ENCODE results near the gene ZCCHC4.

Gene ZCCHC4

GRCh38 chr4:25347473-25347872, 34.9 kb downstream of the ZCCHC4 start:
- no peak for TF ChIP-seq TCF12 (IDR thresholded peaks at IDR 0.05; ENCODE audit: low read depth)
- no peak for TF ChIP-seq NFIC (IDR thresholded peaks at IDR 0.05)
- TF ChIP-seq REST (IDR thresholded peaks at IDR 0.05; ENCODE audit: low read depth): peak; percentile 46; the same call in 1 of the 2 replicates
- TF ChIP-seq CEBPB (IDR thresholded peaks at IDR 0.05): no peak

DNA sequence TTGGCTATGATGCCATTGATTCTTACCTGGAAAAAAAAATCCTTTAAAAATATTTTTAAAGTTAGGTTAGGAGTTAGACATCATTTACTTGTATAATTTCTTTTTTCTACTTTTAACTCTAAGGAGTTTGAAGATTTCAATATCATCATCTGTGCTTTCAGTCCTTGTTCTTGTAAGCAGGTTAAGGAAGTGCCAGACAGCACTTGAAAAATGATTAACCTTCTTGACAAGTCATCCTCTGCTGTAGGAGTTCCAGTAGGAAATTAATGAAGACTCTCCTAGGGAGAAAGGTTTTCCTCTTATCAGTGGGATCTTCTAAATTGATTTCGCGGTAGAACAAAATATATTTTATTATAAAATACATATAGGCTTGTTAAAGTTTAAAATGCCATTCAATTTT, 35.4 kb downstream of the ZCCHC4 start:
- TF ChIP-seq CEBPB (IDR thresholded peaks at IDR 0.05): no peak
- no peak for TF ChIP-seq FOXM1 (IDR thresholded peaks at IDR 0.05; ENCODE audit: borderline replicate concordance, low read depth)
- TF ChIP-seq, protein P1, sequence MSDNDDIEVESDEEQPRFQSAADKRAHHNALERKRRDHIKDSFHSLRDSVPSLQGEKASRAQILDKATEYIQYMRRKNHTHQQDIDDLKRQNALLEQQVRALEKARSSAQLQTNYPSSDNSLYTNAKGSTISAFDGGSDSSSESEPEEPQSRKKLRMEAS (IDR thresholded peaks at IDR 0.05): no peak
- no peak for TF ChIP-seq NFIC (IDR thresholded peaks at IDR 0.05)
- TF ChIP-seq EP300 (IDR thresholded peaks at IDR 0.05; ENCODE audit: borderline replicate concordance): no peak
- TF ChIP-seq TCF12 (IDR thresholded peaks at IDR 0.05; ENCODE audit: low read depth): no peak
- no peak for TF ChIP-seq TAF1 (IDR thresholded peaks at IDR 0.05; ENCODE audit: low read depth)

DNA sequence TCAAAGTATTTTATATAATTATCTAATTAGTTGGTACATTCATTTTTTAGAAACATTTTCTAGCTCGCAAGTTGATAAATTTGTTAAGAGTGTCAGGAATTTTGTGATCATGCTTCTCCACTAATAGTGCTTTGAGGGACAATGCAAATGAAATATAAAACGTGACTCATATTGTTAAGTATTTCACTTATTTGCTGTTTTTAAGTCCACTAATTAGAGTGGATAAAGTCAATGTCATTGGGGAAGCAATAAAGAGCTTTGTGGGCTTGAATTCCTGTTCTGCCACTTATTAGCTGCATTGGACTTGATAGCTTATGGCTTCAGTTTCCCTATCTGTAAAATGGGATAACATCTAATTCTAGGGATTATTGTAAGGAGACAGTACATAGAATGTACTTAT, 38.0 kb downstream of the ZCCHC4 start:
- no peak for TF ChIP-seq EGR1 (IDR thresholded peaks at IDR 0.05)
- TF ChIP-seq TAF1 (IDR thresholded peaks at IDR 0.05; ENCODE audit: low read depth): no peak
- TF ChIP-seq REST (IDR thresholded peaks at IDR 0.05; ENCODE audit: low read depth): no peak
- TF ChIP-seq ZBTB7A (IDR thresholded peaks at IDR 0.05; ENCODE audit: low read depth): no peak
- TF ChIP-seq EP300 (IDR thresholded peaks at IDR 0.05; ENCODE audit: borderline replicate concordance): no peak
- TF ChIP-seq, protein P2, sequence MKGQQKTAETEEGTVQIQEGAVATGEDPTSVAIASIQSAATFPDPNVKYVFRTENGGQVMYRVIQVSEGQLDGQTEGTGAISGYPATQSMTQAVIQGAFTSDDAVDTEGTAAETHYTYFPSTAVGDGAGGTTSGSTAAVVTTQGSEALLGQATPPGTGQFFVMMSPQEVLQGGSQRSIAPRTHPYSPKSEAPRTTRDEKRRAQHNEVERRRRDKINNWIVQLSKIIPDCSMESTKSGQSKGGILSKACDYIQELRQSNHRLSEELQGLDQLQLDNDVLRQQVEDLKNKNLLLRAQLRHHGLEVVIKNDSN (IDR thresholded peaks at IDR 0.05): no peak
- TF ChIP-seq, protein P1 (IDR thresholded peaks at IDR 0.05): no peak
- TF ChIP-seq NFIC (IDR thresholded peaks at IDR 0.05): no peak
- TF ChIP-seq TCF12 (IDR thresholded peaks at IDR 0.05; ENCODE audit: low read depth): no peak
- TF ChIP-seq CEBPB (IDR thresholded peaks at IDR 0.05): no peak
- TF ChIP-seq YY1 (IDR thresholded peaks at IDR 0.05; ENCODE audit: low read depth): no peak
- TF ChIP-seq CREB1 (IDR thresholded peaks at IDR 0.05; ENCODE audit: low read depth): no peak
- TF ChIP-seq RAD21 (IDR thresholded peaks at IDR 0.05; ENCODE audit: low read depth): no peak
- no peak for TF ChIP-seq FOXM1 (IDR thresholded peaks at IDR 0.05; ENCODE audit: borderline replicate concordance, low read depth)

DNA sequence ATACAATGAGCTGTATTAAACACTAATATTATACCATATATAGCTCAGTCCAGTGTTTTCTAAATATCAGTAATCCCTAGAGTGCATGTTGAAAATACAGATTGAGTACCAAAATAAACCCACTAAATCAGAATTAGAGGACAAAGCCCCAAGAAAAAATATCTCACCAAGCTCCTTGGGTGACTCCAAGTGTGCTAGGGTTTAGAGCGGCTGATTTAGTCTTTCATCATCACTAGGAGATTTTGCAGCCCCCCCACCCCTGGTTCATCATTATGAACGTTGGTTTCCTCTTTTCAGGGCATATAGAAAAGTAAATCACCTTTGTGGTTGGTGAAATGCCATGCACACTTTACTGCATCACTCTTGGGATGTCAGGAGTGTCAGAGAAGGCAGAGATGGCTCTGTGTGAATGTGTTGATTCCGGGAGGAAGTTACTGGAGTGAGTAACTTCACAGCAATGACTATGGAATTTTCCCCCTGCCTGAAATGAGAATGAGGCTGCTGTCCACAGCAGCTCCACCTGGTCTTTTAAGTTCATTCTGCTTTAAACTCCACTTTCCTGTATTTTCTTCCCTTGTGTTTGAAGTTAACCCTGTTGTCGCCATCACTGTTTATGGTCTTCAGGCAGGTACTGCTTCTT, 39.3 kb downstream of the ZCCHC4 start:
- TF ChIP-seq RAD21 (IDR thresholded peaks at IDR 0.05; ENCODE audit: low read depth): no peak
- TF ChIP-seq REST (IDR thresholded peaks at IDR 0.05; ENCODE audit: low read depth): no peak
- no peak for TF ChIP-seq FOXM1 (IDR thresholded peaks at IDR 0.05; ENCODE audit: borderline replicate concordance, low read depth)
- TF ChIP-seq YY1 (IDR thresholded peaks at IDR 0.05; ENCODE audit: low read depth): no peak

GRCh38 chr4:25356068-25356467, 43.5 kb downstream of the ZCCHC4 start:
- no peak for TF ChIP-seq EP300 (IDR thresholded peaks at IDR 0.05; ENCODE audit: borderline replicate concordance)
- TF ChIP-seq FOXM1 (IDR thresholded peaks at IDR 0.05; ENCODE audit: borderline replicate concordance, low read depth): no peak
- no peak for TF ChIP-seq TCF12 (IDR thresholded peaks at IDR 0.05; ENCODE audit: low read depth)
- TF ChIP-seq TEAD4 (IDR thresholded peaks at IDR 0.05): no peak
- no peak for TF ChIP-seq ZBTB7A (IDR thresholded peaks at IDR 0.05; ENCODE audit: low read depth)
- no peak for TF ChIP-seq NFIC (IDR thresholded peaks at IDR 0.05)
